Activated CD4-positive, alpha-beta memory T cell treated with anti-CD3 and anti-CD28 coated beads for 36 hours (primary cell): ENCODE measurements around the gene DHRS3. TPM values are rescaled to one million over a fixed set of nuclear protein-coding genes. Genes with fewer than 3 reads are reported as not detected.
"Not testable (repeated sequence)": the region's sequence is repeated elsewhere in the genome, so short reads cannot be mapped to it uniquely, and the experiment has no call there.

Experiments used
- CTCF ChIA-PET: fragments of 350-600 bp; sonication (Branson Sonifier 250); formaldehyde crosslinking; loops from one replicate; lab custom pipeline; 2021; ENCODE audit warnings: antibody characterized with exemption, inconsistent platforms; lab: Charles Lee
- POLR2A ChIA-PET: fragments of 350-600 bp; sonication (Branson Sonifier 250); formaldehyde crosslinking; loops from one replicate; lab custom pipeline; 2021; ENCODE audit warnings: antibody characterized with exemption; lab: Charles Lee
- DNase-seq: peaks from one replicate; pipeline ENCODE4 v3.0.0-alpha.2; 2020
- H3K27ac Mint-ChIP-seq: one replicate; pipeline ENCODE4 v1.8.0; 2021; ENCODE audit warnings: mixed read lengths
- H3K27me3 Mint-ChIP-seq: one replicate; pipeline ENCODE4 v1.8.0; 2021; ENCODE audit warnings: mixed read lengths
- H3K36me3 Mint-ChIP-seq: one replicate; pipeline ENCODE4 v1.8.0; 2021; ENCODE audit warnings: mixed read lengths
- H3K4me1 Mint-ChIP-seq: one replicate; pipeline ENCODE4 v1.8.0; 2021; ENCODE audit warnings: low read depth, mixed read lengths
- H3K4me3 Mint-ChIP-seq: one replicate; pipeline ENCODE4 v1.8.0; 2021; ENCODE audit warnings: mild to moderate bottlenecking, mixed read lengths
- H3K9me3 Mint-ChIP-seq: one replicate; pipeline ENCODE4 v1.8.0; 2021; ENCODE audit warnings: mixed read lengths
- intact Hi-C: fragments of 100-400 bp; cut with micrococcal nuclease; formaldehyde crosslinking; loops from one replicate; pipeline ENCODE4 v1.15.1; 2023
- total RNA-seq, 2 experiments: library from RNA; stranded (reverse); gene quantifications; one replicate each; pipeline ENCODE4 v1.2.3, GENCODE V29; 2021

Gene DHRS3
- total RNA-seq, 2 experiments from 2014 or later, result 57.6 to 58.8 TPM

GRCh38 chr1:12536023-12536639 lies 81.9 kb downstream of the DHRS3 start:
- Mint-ChIP-seq H3K36me3 (peaks cover 20% of the 10 kb centered on the region), H3K4me3 (no peak overlapping the region), H3K27ac (peak overlapping the region; percentile 35), H3K27me3 (no peaks in the 10 kb centered on the region), H3K4me1 (peaks cover 6% of the 10 kb centered on the region), H3K9me3 (peaks cover 14% of the 10 kb centered on the region)
- DNase-seq, result no peak
- intact Hi-C loops, result no loop called here
- ChIA-PET CTCF (no interaction called here), POLR2A (no interaction called here)

GRCh38 chr1:12532405-12533315 lies 85.3 kb downstream of the DHRS3 start:
- Mint-ChIP-seq H3K36me3 (peaks cover 19% of the 10 kb centered on the region), H3K4me1 (peaks cover 13% of the 10 kb centered on the region), H3K27ac (no peak overlapping the region), H3K4me3 (no peak overlapping the region), H3K27me3 (no peaks in the 10 kb centered on the region), H3K9me3 (peaks cover 14% of the 10 kb centered on the region)
- intact Hi-C loops, result no loop called here
- CTCF ChIA-PET, result no interaction called here
- POLR2A ChIA-PET, result no interaction called here
- no peak for DNase-seq

- Mint-ChIP-seq H3K4me1 (peaks cover 9% of the 10 kb centered on the region), H3K27ac (no peak overlapping the region), H3K27me3 (no peaks in the 10 kb centered on the region), H3K4me3 (no peak overlapping the region), H3K9me3 (peaks cover 7% of the 10 kb centered on the region), H3K36me3 (peaks cover 8% of the 10 kb centered on the region)
- POLR2A ChIA-PET, result no interaction called here
- intact Hi-C loops, result no loop called here
- no peak for DNase-seq
- CTCF ChIA-PET, result no interaction called here
Observed at GRCh38 chr1:12531179-12531499, 86.9 kb downstream of the DHRS3 start.

GRCh38 chr1:12530462-12531178 lies 87.4 kb downstream of the DHRS3 start:
- H3K36me3 Mint-ChIP-seq, result peaks cover 5% of the 10 kb centered on the region
- ChIA-PET POLR2A (no interaction called here), CTCF (no interaction called here)
- H3K27ac Mint-ChIP-seq, result no peak overlapping the region
- no peak overlapping the region for H3K4me3 Mint-ChIP-seq
- peaks cover 4% of the 10 kb centered on the region for H3K9me3 Mint-ChIP-seq
- H3K27me3 Mint-ChIP-seq, result no peaks in the 10 kb centered on the region
- intact Hi-C loops, result no loop called here
- H3K4me1 Mint-ChIP-seq, result peaks cover 9% of the 10 kb centered on the region
- no peak for DNase-seq

- Mint-ChIP-seq H3K4me1 (peaks cover 9% of the 10 kb centered on the region), H3K27me3 (no peaks in the 10 kb centered on the region), H3K36me3 (no peaks in the 10 kb centered on the region), H3K27ac (no peak overlapping the region), H3K4me3 (no peak overlapping the region), H3K9me3 (no peaks in the 10 kb centered on the region)
- ChIA-PET CTCF (no interaction called here), POLR2A (no interaction called here)
- intact Hi-C loops, result no loop called here
- DNase-seq, result no peak
Observed at GRCh38 chr1:12529640-12530174, 88.3 kb downstream of the DHRS3 start.

- Mint-ChIP-seq H3K27me3 (no peaks in the 10 kb centered on the region), H3K27ac (no peak overlapping the region), H3K9me3 (no peaks in the 10 kb centered on the region), H3K4me1 (peaks cover 7% of the 10 kb centered on the region), H3K36me3 (no peaks in the 10 kb centered on the region), H3K4me3 (no peak overlapping the region)
- CTCF ChIA-PET, result no interaction called here
- no peak for DNase-seq
- POLR2A ChIA-PET, result no interaction called here
- intact Hi-C loops, result no loop called here
Observed at GRCh38 chr1:12528021-12528852, 89.8 kb downstream of the DHRS3 start.

GRCh38 chr1:12527564-12527963 lies 90.4 kb downstream of the DHRS3 start:
- Mint-ChIP-seq H3K27me3 (no peaks in the 10 kb centered on the region), H3K4me1 (peaks cover 7% of the 10 kb centered on the region), H3K27ac (no peak overlapping the region), H3K4me3 (no peak overlapping the region), H3K9me3 (no peaks in the 10 kb centered on the region), H3K36me3 (no peaks in the 10 kb centered on the region)
- no peak for DNase-seq
- CTCF ChIA-PET, result no interaction called here
- POLR2A ChIA-PET, result no interaction called here
- intact Hi-C loops, result no loop called here

GRCh38 chr1:12525311-12526181 lies 92.5 kb downstream of the DHRS3 start:
- Mint-ChIP-seq H3K36me3 (no peaks in the 10 kb centered on the region), H3K9me3 (no peaks in the 10 kb centered on the region), H3K4me3 (no peak overlapping the region), H3K4me1 (peaks cover 7% of the 10 kb centered on the region), H3K27me3 (no peaks in the 10 kb centered on the region), H3K27ac (no peak overlapping the region)
- intact Hi-C loops, result no loop called here
- DNase-seq, result no peak
- ChIA-PET CTCF (no interaction called here), POLR2A (no interaction called here)

- no peaks in the 10 kb centered on the region for H3K27me3 Mint-ChIP-seq
- ChIA-PET POLR2A (interaction anchor here (0.6 kb wide), 1 partner anchor 704 kb away, joined by 3 read pairs; no protein-coding TSS in a partner anchor), CTCF (no interaction called here)
- H3K4me1 Mint-ChIP-seq, result peaks cover 8% of the 10 kb centered on the region
- H3K9me3 Mint-ChIP-seq, result no peaks in the 10 kb centered on the region
- intact Hi-C loops, result no loop called here
- no peak for DNase-seq
- H3K36me3 Mint-ChIP-seq, result peaks cover 2% of the 10 kb centered on the region
- no peak overlapping the region for H3K27ac Mint-ChIP-seq
- no peak overlapping the region for H3K4me3 Mint-ChIP-seq
Observed at GRCh38 chr1:12524266-12524665, 93.7 kb downstream of the DHRS3 start.

GRCh38 chr1:12522780-12523179 lies 95.2 kb downstream of the DHRS3 start:
- H3K27me3 Mint-ChIP-seq, intact Hi-C loops, H3K4me3 Mint-ChIP-seq, H3K36me3 Mint-ChIP-seq, POLR2A ChIA-PET, H3K27ac Mint-ChIP-seq, CTCF ChIA-PET, H3K9me3 Mint-ChIP-seq, DNase-seq: not testable (repeated sequence)
- H3K4me1 Mint-ChIP-seq, result peaks cover 14% of the 10 kb centered on the region

GRCh38 chr1:12521096-12521495 lies 96.9 kb downstream of the DHRS3 start:
- peaks cover 2% of the 10 kb centered on the region for H3K36me3 Mint-ChIP-seq
- POLR2A ChIA-PET, result no interaction called here
- no peak for DNase-seq
- H3K9me3 Mint-ChIP-seq, result no peaks in the 10 kb centered on the region
- CTCF ChIA-PET, result no interaction called here
- no peaks in the 10 kb centered on the region for H3K27me3 Mint-ChIP-seq
- H3K27ac Mint-ChIP-seq, result no peak overlapping the region
- no peak overlapping the region for H3K4me3 Mint-ChIP-seq
- peaks cover 20% of the 10 kb centered on the region for H3K4me1 Mint-ChIP-seq
- intact Hi-C loops, result no loop called here
